Stimulated activated CD8-positive, alpha-beta memory T cell treated with anti-CD3 and anti-CD28 coated beads, Interleukin-15, amount 100 ng/mL, for 24 hours (primary cell): ENCODE data around the gene HOXB4.

Experiments
- DNase-seq: peaks from one replicate; pipeline ENCODE4 v3.0.0-alpha.2; 2020; ENCODE audit warnings: low read depth

Gene HOXB4

GRCh38 chr17:48601539-48602425 lies 23.6 kb upstream of the HOXB4 start:
- no peak for DNase-seq

GRCh38 chr17:48601207-48601538 lies 23.0 kb upstream of the HOXB4 start:
- DNase-seq = no peak

GRCh38 chr17:48600244-48601098 lies 22.3 kb upstream of the HOXB4 start:
- DNase-seq = no peak

- no peak for DNase-seq
Observed at GRCh38 chr17:48599354-48599753, 21.2 kb upstream of the HOXB4 start.

GRCh38 chr17:48598736-48599135 lies 20.6 kb upstream of the HOXB4 start:
- no peak for DNase-seq

- DNase-seq = no peak
Observed at GRCh38 chr17:48597778-48598631, 19.9 kb upstream of the HOXB4 start.

GRCh38 chr17:48597528-48597777 lies 19.3 kb upstream of the HOXB4 start:
- DNase-seq = no peak

- no peak for DNase-seq
Observed at GRCh38 chr17:48596735-48597527, 18.8 kb upstream of the HOXB4 start.

GRCh38 chr17:48596000-48596734 lies 18.0 kb upstream of the HOXB4 start:
- DNase-seq = no peak

- DNase-seq = no peak
Observed at GRCh38 chr17:48595278-48595999, 17.3 kb upstream of the HOXB4 start.

GRCh38 chr17:48594538-48595277 lies 16.6 kb upstream of the HOXB4 start:
- no peak for DNase-seq

- DNase-seq = peak; percentile 65
Observed at GRCh38 chr17:48593840-48594537, 15.8 kb upstream of the HOXB4 start.

GRCh38 chr17:48593126-48593829 lies 15.1 kb upstream of the HOXB4 start, which contains the start of gene HOXB5:
Gene HOXB5 (minus strand): TSS chr17:48593779. CDS start chr17:48593682, 97 bp downstream.
- DNase-seq = no peak

GRCh38 chr17:48592577-48592976 lies 14.4 kb upstream of the HOXB4 start:
- no peak for DNase-seq

- no peak for DNase-seq
Observed at GRCh38 chr17:48592057-48592514, 13.9 kb upstream of the HOXB4 start.

GRCh38 chr17:48591255-48592056 lies 13.3 kb upstream of the HOXB4 start:
- DNase-seq = no peak

GRCh38 chr17:48590607-48591161 lies 12.5 kb upstream of the HOXB4 start:
- DNase-seq = no peak
